PC-3 (cell line): ENCODE data around the gene TTC12.

ENCODE experiments used
- CTCF ChIP-seq: fragments of 300-600 bp; sonication (generic); conservative IDR thresholded peaks from 2 replicates; pipeline ENCODE4 v1.5.1; 2017; ENCODE audit warnings: antibody characterized with exemption, low read depth, mild to moderate bottlenecking, low read length
- EZH2phosphoT487 ChIP-seq: fragments of 300-600 bp; sonication (generic); IDR thresholded peaks from 2 replicates; pipeline ENCODE4 v1.6.1; 2018; ENCODE audit warnings: mild to moderate bottlenecking, antibody characterized with exemption, low read length, borderline replicate concordance

DNA sequence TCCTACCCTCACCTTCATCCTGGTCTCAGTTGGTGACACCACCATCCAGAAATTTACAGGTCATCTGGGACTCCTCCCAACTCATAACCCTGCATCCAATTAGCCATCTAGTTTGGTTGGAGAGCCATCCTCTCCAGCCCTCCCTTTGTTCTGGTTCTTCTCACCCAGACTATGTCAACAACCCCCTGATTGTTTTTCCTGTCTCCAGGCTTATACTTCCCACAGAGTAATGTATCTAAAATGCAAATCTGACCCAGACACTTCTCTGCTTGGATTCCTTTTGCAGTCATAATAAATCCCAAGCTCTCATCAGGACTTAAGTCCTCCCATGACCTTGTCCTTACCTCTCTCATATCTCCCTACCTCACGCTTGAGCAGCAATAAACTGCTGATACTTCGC lies 3.0 kb downstream of the TTC12 start:
- no peak for TF ChIP-seq CTCF
- no peak for TF ChIP-seq EZH2phosphoT487
